HG02571 (cell line): ENCODE measurements around the gene TPK1.
A peak's percentile ranks its signal among the peaks of the same experiment; 100 is the strongest.

ENCODE experiments used
- ATAC-seq: cut with Tn5 transposase; IDR thresholded peaks from one replicate; pipeline ENCODE4 v1.9.1; 2021; ENCODE audit warnings: mild to moderate bottlenecking, moderate library complexity; ENCODE audit not compliant: unreplicated experiment

The TPK1 gene

DNA sequence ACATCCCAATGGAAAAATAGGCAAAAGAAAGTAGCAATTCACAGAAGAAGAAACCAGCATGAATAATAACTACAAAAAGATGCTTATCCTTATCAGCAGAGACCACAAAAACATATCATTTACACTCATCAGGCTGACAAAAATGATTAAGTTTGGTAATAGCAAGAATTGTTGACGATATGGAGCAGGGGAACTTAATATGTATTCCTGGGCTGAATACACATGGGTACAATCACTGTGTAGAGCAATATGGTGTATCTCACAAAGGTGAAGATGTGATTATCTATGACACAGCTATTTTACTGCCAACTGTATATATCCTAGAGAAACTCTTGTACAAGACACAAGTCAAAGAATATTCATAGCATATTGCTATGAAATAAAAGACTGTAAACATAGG, 290.5 kb downstream of the TPK1 start:
- ATAC-seq, result no peak

DNA sequence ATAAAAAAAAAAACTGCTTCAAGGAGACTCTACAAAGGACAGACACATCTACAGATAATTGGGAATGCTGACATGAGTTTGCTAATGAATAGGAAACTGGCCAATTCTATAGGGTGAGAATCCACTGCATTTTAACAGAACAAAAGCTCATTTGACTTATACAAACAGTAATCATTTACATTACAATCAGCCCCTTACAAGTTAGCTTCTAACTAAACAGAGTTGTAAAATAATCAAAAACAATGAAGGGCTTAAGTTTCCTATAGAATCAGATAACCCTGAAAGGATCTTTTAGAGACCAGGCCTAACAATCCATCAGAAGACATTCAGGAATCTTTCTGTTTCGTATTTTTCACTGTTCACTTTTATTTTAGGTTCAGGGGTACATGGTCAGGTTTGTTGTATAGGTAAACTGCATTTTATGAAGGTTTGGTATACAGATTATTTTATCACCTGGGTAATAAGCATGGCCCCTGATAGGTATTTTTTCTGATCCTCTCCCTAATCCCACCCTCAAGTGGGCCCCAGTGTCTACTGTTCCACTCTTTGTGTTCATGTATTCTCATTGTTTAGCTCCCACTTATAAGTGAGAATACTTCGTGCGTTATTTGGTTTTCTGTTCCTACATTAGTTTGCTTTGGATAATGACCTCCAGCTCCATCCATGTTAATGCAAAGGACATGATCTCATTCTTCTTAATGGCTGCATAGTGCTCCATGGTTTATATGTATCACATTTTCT, 301.0 kb downstream of the TPK1 start:
- ATAC-seq, result no peak

DNA sequence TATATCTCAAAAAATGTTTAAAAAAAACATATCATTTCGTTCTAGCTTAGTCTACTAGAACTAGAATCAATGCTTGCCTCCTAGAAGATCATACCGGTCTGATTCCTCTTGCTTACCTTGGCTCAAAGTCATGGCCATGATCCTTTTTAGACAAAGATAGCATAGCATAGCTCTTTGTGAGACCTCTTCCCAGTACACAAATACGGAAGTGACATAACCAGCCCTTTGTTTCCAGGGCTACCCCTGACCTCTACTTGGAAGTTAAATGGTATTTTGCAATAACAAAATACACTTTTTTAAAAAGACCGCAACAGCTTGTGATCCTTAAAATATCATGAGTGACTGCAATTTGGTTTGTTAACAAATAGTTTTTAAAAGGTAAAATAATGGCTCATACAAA, 301.7 kb downstream of the TPK1 start:
- no peak for ATAC-seq

DNA sequence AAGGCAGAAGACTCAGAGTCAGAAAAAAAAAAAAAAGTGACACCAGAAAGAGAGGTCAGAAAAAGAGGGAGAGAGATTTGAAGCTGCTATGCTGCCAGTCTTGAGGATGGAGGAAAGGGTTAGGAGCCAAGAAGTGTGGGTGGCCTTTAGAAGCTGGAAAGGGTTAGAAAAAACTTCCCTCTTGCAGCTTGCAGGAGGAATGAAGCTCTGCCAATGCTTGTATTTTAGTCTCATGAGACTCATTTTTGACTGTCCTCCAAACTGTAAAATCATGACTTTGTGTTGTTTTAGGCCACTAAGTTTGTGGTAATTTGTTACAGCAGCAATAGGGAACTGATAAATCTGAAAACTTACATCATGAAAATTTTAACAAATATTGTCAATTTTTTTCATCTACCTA, 304.7 kb downstream of the TPK1 start:
- no peak for ATAC-seq

- ATAC-seq, result peak; percentile 97
Measured at GRCh38 chr7:144529269-144529926, 306.5 kb downstream of the TPK1 start.

DNA sequence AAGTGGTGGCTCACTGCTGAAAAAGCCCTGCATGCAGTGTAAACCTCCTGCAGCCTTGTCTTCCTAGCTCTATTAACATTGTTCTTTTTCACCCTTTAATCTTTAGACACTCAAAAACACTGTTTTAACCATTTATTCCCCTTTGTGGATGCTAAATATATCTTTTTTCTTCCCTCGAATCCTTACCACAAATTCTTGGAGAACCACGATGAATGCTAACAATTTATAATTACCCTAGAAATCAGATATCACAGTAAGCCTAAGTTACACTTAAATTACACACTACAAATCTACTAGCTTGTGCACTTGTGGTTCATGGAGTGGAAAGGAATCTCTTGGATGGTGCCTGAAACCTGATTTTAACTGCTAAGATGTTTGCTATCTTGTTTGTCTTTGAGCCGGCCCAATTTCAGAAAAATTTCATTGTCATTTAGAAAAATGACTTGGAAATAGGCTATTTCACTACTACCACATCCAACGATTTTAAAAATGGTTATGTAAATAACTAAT, 307.3 kb downstream of the TPK1 start:
- no peak for ATAC-seq

DNA sequence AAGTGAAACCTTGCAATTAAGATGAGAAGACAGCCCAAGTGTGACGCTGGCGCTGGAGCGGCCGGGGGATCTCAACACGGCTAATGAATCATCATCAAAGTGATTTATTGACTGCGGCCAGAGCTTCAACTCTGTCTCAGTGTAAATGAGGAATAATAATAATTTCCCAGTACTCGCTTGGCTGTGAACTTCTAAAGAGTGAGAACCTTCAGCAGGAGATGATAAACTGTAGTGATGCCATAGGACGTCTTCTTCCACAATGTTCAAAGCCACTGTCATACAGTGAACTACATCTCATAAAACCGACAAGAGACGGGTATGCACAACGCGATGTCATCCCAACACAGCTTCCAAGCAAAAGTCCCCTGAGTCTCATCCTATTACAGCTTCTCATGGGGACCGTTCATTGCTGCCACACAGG, 308.8 kb downstream of the TPK1 start:
- no peak for ATAC-seq

DNA sequence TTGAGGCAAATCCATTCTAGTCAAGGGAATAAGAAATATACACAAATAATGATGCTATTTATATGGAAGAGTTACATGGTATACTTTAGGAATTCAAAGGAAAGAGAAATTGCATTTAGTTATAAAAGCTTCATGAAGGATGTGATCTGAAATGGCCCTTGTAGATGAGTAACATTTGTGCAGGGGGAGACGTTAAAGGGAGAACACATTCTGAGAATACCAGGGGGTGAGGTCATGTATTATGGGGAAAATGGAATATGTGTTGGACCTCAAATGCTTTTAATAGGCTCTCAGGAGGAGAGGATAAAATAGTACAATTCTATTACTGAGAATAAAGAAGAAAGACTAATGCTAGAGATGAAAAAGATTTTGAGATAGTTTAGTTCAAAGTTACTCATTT, 309.9 kb downstream of the TPK1 start:
- ATAC-seq, result no peak

GRCh38 chr7:144524271-144524670, 311.6 kb downstream of the TPK1 start:
- ATAC-seq, result no peak

- ATAC-seq, result no peak
Measured at GRCh38 chr7:144523621-144524020, 312.2 kb downstream of the TPK1 start.

- ATAC-seq, result no peak
Measured at GRCh38 chr7:144519925-144520324, 315.9 kb downstream of the TPK1 start.

DNA sequence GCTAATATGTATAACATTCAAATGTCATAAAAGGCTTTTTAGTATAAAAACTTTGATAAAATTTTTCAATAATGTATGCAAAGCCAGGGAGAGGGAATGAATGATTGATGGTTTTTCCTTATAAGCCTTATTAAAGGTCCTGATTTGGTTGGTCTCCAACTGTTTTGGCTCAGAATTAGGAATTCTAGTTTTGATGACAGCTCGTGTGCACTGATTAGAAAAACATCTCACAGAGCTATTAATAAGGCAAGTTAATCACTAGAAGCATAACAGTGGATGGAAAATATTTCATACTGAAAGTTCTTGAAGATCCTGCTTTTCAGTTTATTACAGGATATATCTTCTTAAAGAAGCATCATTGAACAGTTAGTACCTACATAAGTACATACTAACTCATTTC, 317.5 kb downstream of the TPK1 start:
- ATAC-seq, result no peak

GRCh38 chr7:144517749-144518148, 318.1 kb downstream of the TPK1 start:
- ATAC-seq, result no peak

- ATAC-seq, result no peak
Measured at GRCh38 chr7:144516729-144517525, 318.9 kb downstream of the TPK1 start.

GRCh38 chr7:144513334-144513733, 322.5 kb downstream of the TPK1 start:
- ATAC-seq, result no peak

GRCh38 chr7:144510621-144511020, 325.2 kb downstream of the TPK1 start:
- no peak for ATAC-seq

GRCh38 chr7:144508702-144509101, 327.2 kb downstream of the TPK1 start:
- peak; percentile 97 for ATAC-seq

- ATAC-seq, result no peak
Measured at GRCh38 chr7:144503215-144503614, 332.6 kb downstream of the TPK1 start.

DNA sequence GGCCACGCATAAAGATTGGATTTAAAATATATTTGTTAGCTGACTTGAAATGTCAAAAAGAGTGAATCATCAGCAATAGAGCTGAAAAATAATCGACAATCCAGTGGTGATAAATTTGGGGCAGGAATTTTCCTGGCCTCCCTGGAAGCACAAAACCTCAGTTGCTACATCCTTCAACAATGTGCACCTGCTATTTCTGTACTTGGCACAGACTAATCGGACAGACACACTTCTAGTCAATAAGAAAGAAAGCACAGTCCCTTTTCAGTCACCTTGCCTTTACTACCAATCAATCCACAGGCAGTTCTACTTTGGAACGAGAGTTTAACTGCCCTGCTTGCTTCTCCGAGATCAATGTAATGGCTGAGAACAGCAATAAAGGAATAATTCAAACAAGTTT, 335.6 kb downstream of the TPK1 start:
- no peak for ATAC-seq

DNA sequence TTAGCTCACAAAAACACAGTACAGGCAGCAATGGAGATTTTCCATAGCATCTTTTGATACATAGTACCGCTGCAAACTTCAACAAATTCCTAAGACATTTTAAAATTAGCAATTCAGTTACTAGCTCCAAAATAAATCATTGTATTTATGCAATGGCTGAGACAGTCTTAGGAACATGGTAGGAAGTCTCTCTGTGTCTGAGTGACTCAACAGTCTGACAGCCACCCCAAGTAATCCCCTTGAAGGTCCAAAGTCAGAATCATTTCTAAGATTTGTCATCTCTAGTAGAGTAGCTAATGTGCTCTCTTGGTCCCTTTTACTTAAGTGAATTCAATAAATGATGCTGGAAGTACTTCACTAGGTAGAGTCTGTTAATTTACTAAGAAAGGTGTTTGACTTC, 338.6 kb downstream of the TPK1 start:
- no peak for ATAC-seq

DNA sequence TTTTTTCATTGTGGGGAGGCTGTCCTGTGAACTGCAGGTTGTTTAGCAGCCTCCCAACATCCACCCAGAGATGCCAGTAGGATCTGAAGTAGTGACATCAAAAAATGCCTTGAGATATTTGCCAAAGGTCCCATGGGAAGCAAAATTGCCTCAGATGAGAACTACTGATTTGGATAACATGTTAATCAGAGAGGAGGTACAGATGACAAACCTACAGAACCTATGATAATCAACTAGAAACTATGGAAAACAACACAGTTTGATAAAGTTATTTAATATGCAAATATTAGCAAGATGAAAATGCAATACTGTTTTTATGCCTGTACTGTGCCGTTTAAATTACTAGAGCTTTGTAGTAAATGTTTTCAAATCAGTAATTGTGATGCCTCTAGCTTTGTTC, 341.5 kb downstream of the TPK1 start:
- ATAC-seq, result no peak

DNA sequence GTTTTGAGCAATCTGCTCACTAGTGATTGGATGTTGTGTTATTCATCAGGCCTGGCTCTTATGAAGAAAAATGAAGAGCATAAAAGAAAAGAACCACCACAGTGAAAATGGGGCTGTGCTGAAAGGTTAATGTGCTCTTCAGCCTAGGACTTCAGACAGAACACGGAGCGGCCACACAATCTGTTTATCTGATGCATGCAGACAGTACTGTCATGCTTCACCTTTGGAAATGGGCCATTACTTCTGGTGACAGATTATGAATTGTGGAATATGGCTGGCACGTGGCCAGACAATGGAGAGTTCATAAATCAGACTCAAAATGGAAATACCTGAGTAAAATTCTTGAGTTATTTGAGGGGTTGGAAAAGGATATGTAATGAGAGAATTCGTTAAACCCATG, 346.3 kb downstream of the TPK1 start:
- ATAC-seq, result no peak
